GM23338 (cell line): ENCODE data around the gene SERGEF. TPM values are rescaled to one million over a fixed set of nuclear protein-coding genes. Genes with fewer than 3 reads are reported as not detected.

ENCODE experiments used
- ATAC-seq: fragments of 200-7000 bp; cut with Tn5 transposase; 3 replicates; pipeline ENCODE4 v1.9.1; 2020
- DNase-seq: peaks from one replicate; pipeline ENCODE4 v3.0.0-alpha.2; 2015; ENCODE audit warnings: low spot score
- H2AFZ ChIP-seq: fragments of 200-600 bp; sonication (generic); 2 replicates; pipeline ENCODE4 v1.8.0; 2016; ENCODE audit warnings: antibody characterized with exemption, mild to moderate bottlenecking, moderate library complexity
- H3F3A ChIP-seq: fragments of 200-600 bp; sonication (generic); replicated peaks from 2 replicates; pipeline ENCODE4 v1.8.0; 2017; ENCODE audit warnings: antibody characterized with exemption, mixed run types, low read depth
- H3K27ac ChIP-seq: fragments of 200-600 bp; sonication (generic); 2 replicates; pipeline ENCODE4 v1.6.1; 2016; ENCODE audit warnings: low read depth
- H3K27me3 ChIP-seq: fragments of 200-600 bp; sonication (generic); 2 replicates; pipeline ENCODE4 v1.8.0; 2016; ENCODE audit warnings: mild to moderate bottlenecking, mixed run types, moderate library complexity; ENCODE audit not compliant: insufficient read depth
- H3K36me3 ChIP-seq: fragments of 200-600 bp; sonication (generic); 2 replicates; pipeline ENCODE4 v1.8.0; 2016; ENCODE audit warnings: mild to moderate bottlenecking; ENCODE audit not compliant: insufficient read depth
- H3K4me1 ChIP-seq: fragments of 200-600 bp; sonication (generic); 2 replicates; pipeline ENCODE4 v1.8.0; 2016; ENCODE audit warnings: mild to moderate bottlenecking, moderate library complexity; ENCODE audit not compliant: insufficient read depth
- H3K4me2 ChIP-seq: fragments of 200-600 bp; sonication (generic); 2 replicates; pipeline ENCODE4 v1.7.1; 2017; ENCODE audit warnings: mixed run types
- H3K4me3 ChIP-seq: fragments of 200-600 bp; sonication (generic); 2 replicates; pipeline ENCODE4 v1.6.1; 2016; ENCODE audit warnings: mixed run types
- H3K79me2 ChIP-seq: fragments of 200-600 bp; sonication (generic); replicated peaks from 2 replicates; pipeline ENCODE4 v1.8.0; 2017; ENCODE audit warnings: mild to moderate bottlenecking; ENCODE audit not compliant: insufficient read depth
- H3K9me2 ChIP-seq: fragments of 200-600 bp; sonication (generic); 2 replicates; pipeline ENCODE4 v1.8.0; 2017; ENCODE audit not compliant: insufficient read depth
- H4K20me1 ChIP-seq: fragments of 200-600 bp; sonication (generic); replicated peaks from 2 replicates; pipeline ENCODE4 v1.8.0; 2017; ENCODE audit warnings: mild to moderate bottlenecking; ENCODE audit not compliant: insufficient read depth
- H3K27ac Mint-ChIP-seq: 2 replicates; pipeline ENCODE4 v1.8.0; 2020; ENCODE audit warnings: inconsistent platforms, mild to moderate bottlenecking, moderate library complexity, mixed read lengths
- H3K27me3 Mint-ChIP-seq: 3 replicates; pipeline ENCODE4 v1.8.0; 2022; ENCODE audit warnings: low read depth, mild to moderate bottlenecking, moderate library complexity, mixed read lengths, inconsistent platforms; ENCODE audit not compliant: insufficient read depth, poor library complexity
- H3K36me3 Mint-ChIP-seq: 3 replicates; pipeline ENCODE4 v1.8.0; 2021; ENCODE audit warnings: low read depth, mild to moderate bottlenecking, inconsistent platforms, moderate library complexity, mixed read lengths
- H3K4me1 Mint-ChIP-seq: 3 replicates; pipeline ENCODE4 v1.8.0; 2020; ENCODE audit warnings: mild to moderate bottlenecking, inconsistent platforms, mixed read lengths
- H3K4me3 Mint-ChIP-seq: 3 replicates; pipeline ENCODE4 v1.8.0; 2021; ENCODE audit warnings: moderate library complexity, mild to moderate bottlenecking, inconsistent platforms, mixed read lengths
- H3K9me3 Mint-ChIP-seq: 3 replicates; pipeline ENCODE4 v1.8.0; 2020; ENCODE audit warnings: moderate library complexity, mild to moderate bottlenecking, inconsistent platforms, mixed read lengths
- CREB1 ChIP-seq: fragments of 250-450 bp; sonication (Bioruptor Pico); IDR thresholded peaks from 2 replicates; pipeline ENCODE4 v1.5.0; 2020; ENCODE audit warnings: low read depth, mild to moderate bottlenecking, moderate library complexity
- EZH2 ChIP-seq: fragments of 200-600 bp; sonication (generic); IDR thresholded peaks from one replicate; pipeline ENCODE4 v1.8.0; 2017; ENCODE audit warnings: antibody characterized with exemption, mild to moderate bottlenecking, low read depth; ENCODE audit not compliant: unreplicated experiment
- EZH2phosphoT487 ChIP-seq: fragments of 200-600 bp; sonication (generic); IDR thresholded peaks from one replicate; pipeline ENCODE4 v1.8.1; 2018; ENCODE audit warnings: antibody characterized with exemption; ENCODE audit not compliant: unreplicated experiment
- JUNB ChIP-seq: IDR thresholded peaks from one replicate; pipeline ENCODE4 v1.6.1; 2016; ENCODE audit warnings: antibody characterized with exemption; ENCODE audit not compliant: unreplicated experiment
- NANOG ChIP-seq: IDR thresholded peaks from 2 replicates; pipeline ENCODE4 v1.6.1; 2016; ENCODE audit warnings: antibody characterized with exemption, borderline replicate concordance
- POLR2AphosphoS5 ChIP-seq: IDR thresholded peaks from 2 replicates; pipeline ENCODE4 v1.6.1; 2016; ENCODE audit warnings: antibody characterized with exemption, low read depth
- REST ChIP-seq: IDR thresholded peaks from one replicate; pipeline ENCODE4 v1.6.1; 2018; ENCODE audit warnings: antibody characterized with exemption; ENCODE audit not compliant: unreplicated experiment
- STAT1 ChIP-seq: IDR thresholded peaks from one replicate; pipeline ENCODE4 v1.6.1; 2016; ENCODE audit warnings: antibody characterized with exemption; ENCODE audit not compliant: unreplicated experiment
- ZNF114 ChIP-seq: fragments of 250-450 bp; sonication (Bioruptor Pico); IDR thresholded peaks from 2 replicates; pipeline ENCODE4 v1.5.0; 2020; ENCODE audit warnings: mild to moderate bottlenecking, moderate library complexity
- ZNF331 ChIP-seq: fragments of 250-450 bp; sonication (Bioruptor Pico); IDR thresholded peaks from 2 replicates; pipeline ENCODE4 v1.5.0; 2020; ENCODE audit warnings: low read depth, mild to moderate bottlenecking, moderate library complexity
- polyA plus RNA-seq: library from polyadenylated mRNA; unstranded; fragments of >200 nt; fragmentation: Nextera tagmentation; extraction: Ambion mirVana; gene quantifications from 2 replicates; pipeline ENCODE4 v1.2.1, GENCODE V29; 2016
- total RNA-seq: library from RNA; depleted of rRNA; stranded (reverse); fragments of >200 nt; shearing (Covaris generic); gene quantifications from 2 replicates; pipeline ENCODE4 v1.2.3, GENCODE V29; 2014
- TF ChIP-seq, protein P1 (sequence below): IDR thresholded peaks from 2 replicates; pipeline ENCODE4 v1.6.1; 2016; ENCODE audit warnings: antibody characterized with exemption
- TF ChIP-seq, protein P2 (sequence below), 2 experiments: fragments of 200-600 bp in 1 of 2; sonication (generic) in 1 of 2; conservative IDR thresholded peaks; 2 replicates each; pipeline versions ENCODE4 v1.5.1 to v1.6.1; 2016 to 2017; ENCODE audit warnings: antibody characterized with exemption in 2 of 2, low read depth in 2 of 2, mild to moderate bottlenecking in 2 of 2, moderate library complexity in 1 of 2

Gene SERGEF
- total and polyA plus RNA-seq, 2 experiments from 2014 or later: 24.2 to 27.9 TPM

DNA sequence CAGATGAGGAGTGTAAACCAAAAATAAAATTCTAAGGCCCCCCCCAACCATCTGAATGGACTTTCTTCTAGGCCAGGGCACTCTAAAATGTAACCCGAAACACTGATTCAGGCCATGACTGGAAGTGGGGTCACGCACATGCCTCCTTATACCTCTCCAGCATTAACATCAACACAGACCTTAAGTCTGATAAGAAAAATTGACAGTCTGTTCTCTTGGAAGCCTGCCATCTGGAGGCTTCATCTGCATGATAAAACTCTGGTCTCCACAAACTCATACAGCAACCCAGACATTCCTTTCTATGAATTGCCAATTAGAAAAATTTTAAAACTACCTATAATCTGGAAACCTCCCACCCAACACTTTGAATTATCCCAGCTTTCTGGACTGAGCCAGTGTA is 3.9 kb upstream of the SERGEF start (continued):
- TF ChIP-seq EZH2phosphoT487 (no peak), ZNF114 (CRISPR knock-in tag) (no peak)
- TF ChIP-seq, protein P1, sequence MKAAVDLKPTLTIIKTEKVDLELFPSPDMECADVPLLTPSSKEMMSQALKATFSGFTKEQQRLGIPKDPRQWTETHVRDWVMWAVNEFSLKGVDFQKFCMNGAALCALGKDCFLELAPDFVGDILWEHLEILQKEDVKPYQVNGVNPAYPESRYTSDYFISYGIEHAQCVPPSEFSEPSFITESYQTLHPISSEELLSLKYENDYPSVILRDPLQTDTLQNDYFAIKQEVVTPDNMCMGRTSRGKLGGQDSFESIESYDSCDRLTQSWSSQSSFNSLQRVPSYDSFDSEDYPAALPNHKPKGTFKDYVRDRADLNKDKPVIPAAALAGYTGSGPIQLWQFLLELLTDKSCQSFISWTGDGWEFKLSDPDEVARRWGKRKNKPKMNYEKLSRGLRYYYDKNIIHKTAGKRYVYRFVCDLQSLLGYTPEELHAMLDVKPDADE: no peak

GRCh38 chr11:18014876-18015275 is 2.0 kb upstream of the SERGEF start:
- peaks cover 22% of the 10 kb centered on the region for H3K79me2 ChIP-seq
- H3F3A ChIP-seq: no peaks in the 10 kb centered on the region; the same call in 1 of the 2 replicates
- H3K27me3 Mint-ChIP-seq: peaks cover 9% of the 10 kb centered on the region
- peaks cover 22% of the 10 kb centered on the region for H3K4me1 Mint-ChIP-seq
- H3K36me3 Mint-ChIP-seq: no peaks in the 10 kb centered on the region; the same call in 2 of the 3 replicates
- no peaks in the 10 kb centered on the region for H3K9me2 ChIP-seq
- no peak overlapping the region; the same call in 2 of the 3 replicates for H3K4me3 Mint-ChIP-seq
- TF ChIP-seq, protein P2, sequence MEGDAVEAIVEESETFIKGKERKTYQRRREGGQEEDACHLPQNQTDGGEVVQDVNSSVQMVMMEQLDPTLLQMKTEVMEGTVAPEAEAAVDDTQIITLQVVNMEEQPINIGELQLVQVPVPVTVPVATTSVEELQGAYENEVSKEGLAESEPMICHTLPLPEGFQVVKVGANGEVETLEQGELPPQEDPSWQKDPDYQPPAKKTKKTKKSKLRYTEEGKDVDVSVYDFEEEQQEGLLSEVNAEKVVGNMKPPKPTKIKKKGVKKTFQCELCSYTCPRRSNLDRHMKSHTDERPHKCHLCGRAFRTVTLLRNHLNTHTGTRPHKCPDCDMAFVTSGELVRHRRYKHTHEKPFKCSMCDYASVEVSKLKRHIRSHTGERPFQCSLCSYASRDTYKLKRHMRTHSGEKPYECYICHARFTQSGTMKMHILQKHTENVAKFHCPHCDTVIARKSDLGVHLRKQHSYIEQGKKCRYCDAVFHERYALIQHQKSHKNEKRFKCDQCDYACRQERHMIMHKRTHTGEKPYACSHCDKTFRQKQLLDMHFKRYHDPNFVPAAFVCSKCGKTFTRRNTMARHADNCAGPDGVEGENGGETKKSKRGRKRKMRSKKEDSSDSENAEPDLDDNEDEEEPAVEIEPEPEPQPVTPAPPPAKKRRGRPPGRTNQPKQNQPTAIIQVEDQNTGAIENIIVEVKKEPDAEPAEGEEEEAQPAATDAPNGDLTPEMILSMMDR (conservative IDR thresholded peaks at IDR 0.05; ENCODE audit: low read depth in 2 of 2): no peak
- TF ChIP-seq STAT1 (no peak), CREB1 (no peak), REST (no peak), EZH2 (no peak), EZH2phosphoT487 (no peak), POLR2AphosphoS5 (no peak), NANOG (no peak), ZNF114 (CRISPR knock-in tag) (no peak), JUNB (no peak), ZNF331 (CRISPR knock-in tag) (no peak)
- TF ChIP-seq, protein P1: no peak
- H4K20me1 ChIP-seq: no peaks in the 10 kb centered on the region; the same call in 1 of the 2 replicates
- ATAC-seq (no peak), DNase-seq (no peak)
- H3K4me1 ChIP-seq: peaks cover 16% of the 10 kb centered on the region
- no peak overlapping the region for H3K27ac Mint-ChIP-seq
- no peak overlapping the region for H3K4me2 ChIP-seq
- H3K27me3 ChIP-seq: peaks cover 19% of the 10 kb centered on the region
- H3K4me3 ChIP-seq: no peak overlapping the region
- H3K27ac ChIP-seq: no peak overlapping the region
- H3K9me3 Mint-ChIP-seq: no peaks in the 10 kb centered on the region
- H2AFZ ChIP-seq: no peak overlapping the region
- H3K36me3 ChIP-seq: no peaks in the 10 kb centered on the region
